ENCODE measurements around the gene MEIS1.

Gene MEIS1

GRCh38 chr2:66580166-66581049 lies 145.5 kb downstream of the MEIS1 start:
- Histone ChIP-seq H3K4me3 (ENCODE audit: low read depth in 1 of 2, low read length in 1 of 2) (no peak overlapping the region), H3K36me3 (no peaks in the 10 kb centered on the region), H3K4me1 (ENCODE audit: control insufficient read depth in 1 of 2, insufficient read depth in 1 of 2, low read depth in 1 of 2, low read length in 1 of 2) (peaks cover 4 to 24% of the 10 kb centered on the region in 2 experiments), H3K9me3 (no peaks in the 10 kb centered on the region), H3K27ac (no peak overlapping the region), H3K27me3 (peaks cover 100% of the 10 kb centered on the region)
- no peak for TF ChIP-seq CTCF (IDR thresholded peaks at IDR 0.05)

- Histone ChIP-seq H3K4me3 (ENCODE audit: low read depth in 1 of 2, low read length in 1 of 2) (no peak overlapping the region), H3K4me1 (ENCODE audit: control insufficient read depth in 1 of 2, insufficient read depth in 1 of 2, low read depth in 1 of 2, low read length in 1 of 2) (peaks cover 4 to 13% of the 10 kb centered on the region in 2 experiments), H3K27me3 (peaks cover 100% of the 10 kb centered on the region), H3K9me3 (no peaks in the 10 kb centered on the region), H3K27ac (no peak overlapping the region), H3K36me3 (no peaks in the 10 kb centered on the region)
- no peak for TF ChIP-seq CTCF (IDR thresholded peaks at IDR 0.05)
These were observed 146.6 kb downstream of the MEIS1 start for GRCh38 chr2:66581339-66582103.

- H3K27ac ChIP-seq: no peak overlapping the region
- peaks cover 0 to 5% of the 10 kb centered on the region in 2 experiments for H3K4me1 ChIP-seq (ENCODE audit: control insufficient read depth in 1 of 2, insufficient read depth in 1 of 2, low read depth in 1 of 2, low read length in 1 of 2)
- H3K4me3 ChIP-seq (ENCODE audit: low read depth in 1 of 2, low read length in 1 of 2): no peak overlapping the region
- no peak for TF ChIP-seq CTCF (IDR thresholded peaks at IDR 0.05)
- no peaks in the 10 kb centered on the region for H3K36me3 ChIP-seq
- peaks cover 100% of the 10 kb centered on the region for H3K27me3 ChIP-seq
- no peaks in the 10 kb centered on the region for H3K9me3 ChIP-seq
These were observed 147.4 kb downstream of the MEIS1 start for GRCh38 chr2:66582104-66582986.

- no peak overlapping the region for H3K4me3 ChIP-seq (ENCODE audit: low read depth in 1 of 2, low read length in 1 of 2)
- H3K36me3 ChIP-seq: no peaks in the 10 kb centered on the region
- no peak for TF ChIP-seq CTCF (IDR thresholded peaks at IDR 0.05)
- H3K4me1 ChIP-seq (ENCODE audit: control insufficient read depth in 1 of 2, insufficient read depth in 1 of 2, low read depth in 1 of 2, low read length in 1 of 2): no peaks in the 10 kb centered on the region
- H3K27ac ChIP-seq: no peak overlapping the region
- H3K9me3 ChIP-seq: no peaks in the 10 kb centered on the region
- H3K27me3 ChIP-seq: peaks cover 100% of the 10 kb centered on the region
These were observed 148.3 kb downstream of the MEIS1 start for GRCh38 chr2:66582987-66583880.
